Measurements from ENCODE around the gene PAPLN.

PAPLN gene

DNA sequence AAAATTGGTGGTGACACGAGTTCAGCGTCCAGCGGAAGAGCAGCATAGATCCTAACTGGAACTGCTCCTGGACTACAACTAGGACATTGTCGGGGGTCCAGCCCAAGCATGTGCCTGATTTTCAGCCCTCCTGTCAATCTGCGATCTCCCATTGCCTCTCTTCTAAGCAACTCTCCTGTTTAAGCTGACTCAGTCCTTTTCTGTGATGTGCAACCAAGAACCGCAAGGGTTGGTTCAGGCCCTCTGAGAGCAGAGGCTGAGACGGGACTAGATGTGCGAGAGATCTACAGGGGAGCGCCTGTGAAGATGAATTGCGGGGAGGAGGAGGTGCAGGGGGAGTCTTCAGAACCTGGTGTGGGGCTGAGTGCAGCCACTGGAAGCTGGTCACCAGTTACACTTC, 3.7 kb upstream of the PAPLN start:
- FAIRE-seq (no peak), DNase-seq (ENCODE audit: insufficient read length) (no peak)
- no peak for TF ChIP-seq POLR2A (IDR thresholded peaks at IDR 0.05; ENCODE audit: low read depth, low read length)
- no peak for TF ChIP-seq POLR2AphosphoS5 (IDR thresholded peaks at IDR 0.05; ENCODE audit: low read depth, low read length)
- TF ChIP-seq TAF1 (IDR thresholded peaks at IDR 0.05; ENCODE audit: borderline replicate concordance, low read depth, low read length), result no peak

DNA sequence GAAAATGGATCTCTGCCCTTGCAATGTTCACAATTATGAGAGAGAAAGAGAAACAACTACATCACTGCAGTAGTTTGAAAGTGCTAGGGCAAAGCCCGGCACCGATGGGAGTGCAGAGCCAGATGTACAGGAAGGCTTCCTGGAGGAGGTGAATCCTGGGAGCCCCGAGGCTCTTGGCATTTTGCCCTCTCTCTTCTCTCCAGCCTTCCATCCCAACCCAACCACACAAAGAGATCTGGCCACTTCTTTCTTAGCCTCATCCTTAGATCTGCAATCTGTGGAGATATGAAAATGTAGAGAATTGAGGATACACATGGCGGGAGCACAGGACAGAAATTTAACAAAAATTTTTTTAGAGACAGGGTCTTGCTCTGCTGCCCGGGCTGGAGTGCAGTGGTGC, 3.3 kb upstream of the PAPLN start:
- DNase-seq (ENCODE audit: insufficient read length) (no peak), FAIRE-seq (no peak)
- TF ChIP-seq TAF1 (IDR thresholded peaks at IDR 0.05; ENCODE audit: borderline replicate concordance, low read depth, low read length) (no peak), POLR2A (IDR thresholded peaks at IDR 0.05; ENCODE audit: low read depth, low read length) (no peak), POLR2AphosphoS5 (IDR thresholded peaks at IDR 0.05; ENCODE audit: low read depth, low read length) (no peak)

DNA sequence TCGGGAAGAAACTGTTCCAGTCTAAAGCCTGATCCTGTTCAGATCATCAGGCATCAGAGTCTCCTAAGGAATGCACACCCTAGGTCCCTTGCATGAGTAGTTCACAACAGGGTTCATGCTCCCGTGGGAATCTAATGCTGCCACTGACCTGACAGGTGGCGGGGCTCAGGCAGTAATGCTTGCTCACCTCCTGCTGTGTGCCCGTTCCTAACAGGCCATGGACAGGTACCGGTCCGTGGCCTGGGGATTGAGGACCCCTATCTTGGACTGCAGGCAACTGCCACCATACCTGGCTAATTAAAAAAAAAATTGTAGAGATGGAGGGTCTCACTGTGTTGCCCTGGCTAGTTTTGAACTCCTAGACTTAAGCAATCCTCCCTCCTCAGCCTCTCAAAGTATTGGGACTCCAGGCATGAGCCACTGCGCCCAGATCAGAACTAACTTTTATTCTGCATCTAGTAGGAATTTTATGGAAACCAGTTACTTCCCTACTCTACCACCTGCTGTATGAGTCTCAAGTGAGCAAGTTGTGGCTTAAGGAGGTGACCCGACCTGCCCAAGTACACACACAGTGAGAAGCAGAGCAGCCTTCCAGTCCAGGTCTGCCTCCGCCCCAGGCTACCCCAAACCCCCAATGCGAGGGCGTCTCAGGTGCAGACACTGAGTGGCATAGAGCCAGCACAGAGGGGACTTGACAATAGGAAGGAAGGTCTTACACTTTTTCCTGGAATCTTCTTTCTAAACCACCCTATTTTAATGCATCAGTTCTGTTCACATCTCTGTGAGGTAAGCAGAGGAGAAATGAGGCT, 2.5 kb upstream of the PAPLN start:
- DNase-seq (ENCODE audit: insufficient read length), result no peak
- TF ChIP-seq TAF1 (IDR thresholded peaks at IDR 0.05; ENCODE audit: borderline replicate concordance, low read depth, low read length), result no peak
- no peak for TF ChIP-seq POLR2AphosphoS5 (IDR thresholded peaks at IDR 0.05; ENCODE audit: low read depth, low read length)
- TF ChIP-seq POLR2A (IDR thresholded peaks at IDR 0.05; ENCODE audit: low read depth, low read length), result no peak
- no peak for FAIRE-seq

DNA sequence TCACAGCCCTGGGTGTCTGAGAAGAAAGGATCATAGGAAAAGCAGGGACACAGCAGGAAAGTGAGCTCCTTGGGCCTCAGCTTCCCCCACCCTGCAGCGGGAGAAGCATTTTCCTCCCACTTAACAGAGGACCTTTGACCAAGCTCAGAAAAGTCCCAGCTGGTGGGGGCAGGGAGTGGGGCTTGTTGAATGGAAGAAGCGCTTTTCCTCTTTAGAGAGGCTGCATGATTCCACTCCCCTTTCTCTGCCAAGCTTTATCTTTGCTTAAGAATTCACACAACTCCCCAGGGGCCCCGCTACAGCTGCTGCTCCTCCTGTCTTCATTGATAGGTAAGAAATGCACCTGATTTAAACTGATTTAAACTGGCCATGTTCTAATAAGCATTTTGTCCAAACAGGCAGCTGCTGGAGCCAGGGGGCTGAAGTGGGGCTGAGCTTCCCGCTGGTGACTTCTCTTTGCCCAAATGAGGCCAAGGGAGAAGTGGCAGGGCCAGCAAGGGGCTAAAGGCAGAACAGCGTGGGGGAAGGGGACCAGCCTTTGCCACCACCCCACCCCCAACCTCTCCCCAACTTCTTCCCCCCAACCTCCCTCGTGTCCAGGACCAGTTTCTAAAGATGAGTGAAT, 1.7 kb upstream of the PAPLN start:
- DNase-seq (ENCODE audit: insufficient read length) (no peak), FAIRE-seq (no peak)
- TF ChIP-seq POLR2A (IDR thresholded peaks at IDR 0.05; ENCODE audit: low read depth, low read length), result no peak
- no peak for TF ChIP-seq TAF1 (IDR thresholded peaks at IDR 0.05; ENCODE audit: borderline replicate concordance, low read depth, low read length)
- no peak for TF ChIP-seq POLR2AphosphoS5 (IDR thresholded peaks at IDR 0.05; ENCODE audit: low read depth, low read length)

DNA sequence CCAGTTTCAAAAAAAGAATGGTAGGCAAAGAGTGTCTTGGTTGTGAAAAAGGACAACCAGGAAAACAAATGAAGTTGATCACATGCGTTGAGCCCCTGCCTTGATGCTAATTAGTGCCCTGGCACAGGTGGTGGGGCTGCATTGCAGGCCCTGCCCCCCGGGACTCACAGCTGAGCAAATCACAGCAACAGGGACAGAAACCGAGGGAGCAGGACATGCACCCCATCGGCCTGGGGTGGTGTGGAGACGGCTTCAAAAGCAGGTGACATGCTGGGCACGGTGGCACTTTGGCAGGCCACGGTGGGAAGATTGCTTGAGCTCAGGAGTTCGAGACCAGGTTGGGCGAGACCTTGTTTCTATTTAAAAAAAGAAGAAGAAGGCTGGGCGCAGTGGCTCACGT, 1.1 kb upstream of the PAPLN start:
- TF ChIP-seq POLR2AphosphoS5 (IDR thresholded peaks at IDR 0.05; ENCODE audit: low read depth, low read length) (no peak), POLR2A (IDR thresholded peaks at IDR 0.05; ENCODE audit: low read depth, low read length) (no peak), TAF1 (IDR thresholded peaks at IDR 0.05; ENCODE audit: borderline replicate concordance, low read depth, low read length) (no peak)
- DNase-seq (ENCODE audit: insufficient read length), result no peak
- FAIRE-seq, result no peak

DNA sequence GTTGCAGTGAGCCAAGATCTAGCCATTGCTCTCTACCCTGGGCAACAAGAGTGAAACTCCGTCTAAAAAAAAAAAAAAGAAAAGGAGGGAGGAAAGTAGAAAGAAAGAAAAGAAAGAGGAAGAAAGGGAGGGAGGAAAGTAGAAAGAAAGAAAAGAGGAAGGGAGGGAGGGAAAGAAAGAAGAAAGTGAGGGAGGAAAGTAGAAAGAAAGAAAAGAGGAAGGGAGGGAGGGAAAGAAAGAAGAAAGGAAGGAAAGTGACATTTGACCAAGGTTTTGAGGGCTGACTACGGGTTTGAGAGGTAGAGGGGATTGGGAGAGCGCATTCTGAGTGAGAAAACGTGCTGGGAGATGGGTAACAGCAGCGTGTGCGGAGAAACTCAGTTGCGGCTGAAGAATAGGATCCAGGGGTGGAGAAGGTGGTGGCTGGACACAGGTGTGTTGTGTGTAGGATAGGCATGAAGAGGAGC, 521 bp upstream of the PAPLN start:
- TF ChIP-seq TAF1 (IDR thresholded peaks at IDR 0.05; ENCODE audit: borderline replicate concordance, low read depth, low read length), result no peak
- TF ChIP-seq POLR2A (IDR thresholded peaks at IDR 0.05; ENCODE audit: low read depth, low read length), result no peak
- TF ChIP-seq POLR2AphosphoS5 (IDR thresholded peaks at IDR 0.05; ENCODE audit: low read depth, low read length), result no peak
- DNase-seq (ENCODE audit: insufficient read length) (no peak), FAIRE-seq (no peak)

DNA sequence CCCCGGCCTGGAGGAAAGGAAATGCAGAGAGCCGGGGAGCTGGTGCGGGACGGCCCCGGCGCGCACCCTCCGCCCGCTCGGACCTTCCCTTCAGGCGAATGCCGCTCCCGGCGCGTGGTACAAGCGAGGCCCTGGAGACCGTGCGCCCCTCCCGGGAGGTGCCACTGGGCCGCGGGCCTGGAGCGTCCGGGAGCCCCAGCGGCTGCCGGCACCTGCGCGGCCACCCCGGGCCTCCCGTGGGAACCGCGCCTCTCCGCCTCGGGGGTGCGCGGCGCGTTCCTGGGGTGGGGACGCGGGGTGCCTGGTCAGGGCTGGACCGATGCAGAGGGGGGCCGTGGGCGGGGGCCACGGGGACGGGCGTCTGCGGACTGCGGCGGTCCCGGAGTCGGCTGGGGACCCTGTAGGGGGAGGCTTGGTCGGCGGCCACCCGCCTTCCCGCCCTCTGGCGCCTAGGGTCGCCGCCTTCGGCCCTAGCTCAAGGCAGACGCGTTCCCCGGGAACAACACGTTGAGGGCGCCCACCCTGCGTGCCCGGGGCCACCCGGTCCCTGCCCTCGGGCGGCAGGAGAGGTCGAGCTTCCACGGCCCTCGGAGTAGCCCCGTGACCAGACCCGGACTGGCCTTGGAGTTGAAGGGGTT, 599 bp downstream of the PAPLN start:
- no peak for TF ChIP-seq TAF1 (IDR thresholded peaks at IDR 0.05; ENCODE audit: borderline replicate concordance, low read depth, low read length)
- no peak for TF ChIP-seq POLR2A (IDR thresholded peaks at IDR 0.05; ENCODE audit: low read depth, low read length)
- TF ChIP-seq POLR2AphosphoS5 (IDR thresholded peaks at IDR 0.05; ENCODE audit: low read depth, low read length), result no peak
- DNase-seq (ENCODE audit: insufficient read length) (no peak), FAIRE-seq (no peak)

DNA sequence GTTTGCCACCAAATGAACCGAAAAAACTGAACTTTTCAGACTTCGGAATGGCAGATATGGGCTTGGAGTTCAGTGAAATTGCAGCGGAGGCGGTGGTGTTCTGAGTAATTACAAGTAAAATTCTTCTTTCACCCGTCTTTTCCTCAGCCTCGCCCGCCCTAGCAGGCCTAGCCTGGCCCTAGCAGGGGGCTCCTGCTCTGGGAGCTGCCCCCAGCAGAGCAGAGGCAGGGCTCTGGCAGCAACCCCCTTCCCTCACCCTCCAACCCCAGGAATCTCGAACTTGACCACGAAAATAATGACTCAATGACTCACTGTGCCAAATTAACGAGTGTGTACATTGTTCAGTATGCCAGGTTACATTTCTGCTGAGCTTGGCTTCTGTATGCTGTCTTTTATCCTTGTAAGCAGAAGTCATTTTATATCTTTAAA, 1.1 kb downstream of the PAPLN start:
- DNase-seq (ENCODE audit: insufficient read length) (no peak), FAIRE-seq (no peak)
- TF ChIP-seq TAF1 (IDR thresholded peaks at IDR 0.05; ENCODE audit: borderline replicate concordance, low read depth, low read length), result no peak
- no peak for TF ChIP-seq POLR2A (IDR thresholded peaks at IDR 0.05; ENCODE audit: low read depth, low read length)
- TF ChIP-seq POLR2AphosphoS5 (IDR thresholded peaks at IDR 0.05; ENCODE audit: low read depth, low read length), result no peak

DNA sequence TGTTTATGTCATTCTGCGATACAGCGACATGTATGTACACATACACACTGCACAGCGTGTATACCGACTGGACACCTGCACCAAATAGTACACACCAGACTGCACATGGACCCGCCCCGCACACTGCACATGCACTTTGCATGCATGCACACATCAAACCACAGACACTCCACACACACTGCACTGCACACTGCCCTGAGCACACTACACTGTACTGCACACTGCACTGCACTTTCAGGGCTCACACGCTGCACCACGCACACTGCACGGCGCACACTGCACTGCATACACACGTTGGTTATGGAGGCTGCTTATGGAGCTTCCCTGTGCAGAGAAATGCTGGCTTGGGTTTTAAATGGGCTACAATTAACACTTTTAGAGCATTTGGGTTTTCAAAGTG, 1.6 kb downstream of the PAPLN start:
- DNase-seq (ENCODE audit: insufficient read length) (no peak), FAIRE-seq (peak; percentile 57)
- TF ChIP-seq POLR2A (IDR thresholded peaks at IDR 0.05; ENCODE audit: low read depth, low read length) (no peak), POLR2AphosphoS5 (IDR thresholded peaks at IDR 0.05; ENCODE audit: low read depth, low read length) (no peak), TAF1 (IDR thresholded peaks at IDR 0.05; ENCODE audit: borderline replicate concordance, low read depth, low read length) (no peak)

DNA sequence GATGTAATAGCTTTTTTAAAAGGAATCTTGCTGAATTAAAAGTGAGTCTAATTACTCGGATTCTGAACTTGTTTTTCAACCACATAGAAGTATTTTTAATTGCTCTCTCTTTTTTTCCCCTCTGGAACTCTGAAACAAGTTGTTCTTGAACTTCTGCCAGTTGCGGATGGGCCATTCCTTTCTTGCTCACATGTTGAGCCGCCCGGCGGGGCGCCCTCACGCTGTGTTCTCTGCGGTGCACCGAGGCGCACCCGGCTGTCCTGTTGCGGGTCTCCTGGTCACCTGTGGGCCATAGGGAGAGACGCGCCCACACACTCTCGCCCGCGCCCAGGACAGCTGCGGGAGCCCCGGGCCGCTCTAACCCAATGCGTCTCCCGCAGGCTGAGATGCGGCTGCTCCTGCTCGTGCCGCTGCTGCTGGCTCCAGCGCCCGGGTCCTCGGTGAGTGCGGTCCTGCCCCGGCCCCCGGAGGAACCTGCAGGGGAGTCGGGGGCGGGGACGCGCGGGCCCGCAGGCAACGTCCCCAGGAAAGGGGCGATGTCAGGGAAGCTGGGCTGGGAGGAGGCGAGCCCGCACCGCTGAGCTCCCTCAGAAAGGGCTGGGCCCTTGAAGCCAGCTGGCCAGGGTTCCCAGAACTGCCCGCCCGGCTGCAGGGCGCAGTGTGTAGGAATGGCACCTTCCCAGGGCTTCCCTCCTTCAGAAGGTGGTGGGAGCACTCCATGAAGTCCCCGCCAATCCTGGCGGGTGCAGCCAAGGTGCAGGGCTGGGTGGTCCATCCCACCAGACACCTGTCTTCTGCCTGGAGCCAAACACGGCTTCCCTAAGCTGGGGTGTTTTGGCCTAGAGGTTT, 2.3 kb downstream of the PAPLN start:
- TF ChIP-seq TAF1 (IDR thresholded peaks at IDR 0.05; ENCODE audit: borderline replicate concordance, low read depth, low read length) (no peak), POLR2AphosphoS5 (IDR thresholded peaks at IDR 0.05; ENCODE audit: low read depth, low read length) (no peak)
- DNase-seq (ENCODE audit: insufficient read length) (peak; percentile 18), FAIRE-seq (no peak)

All from GM12892 (cell line).